ENCODE measurements around the gene CLDN18. TPM values are rescaled to one million over a fixed set of nuclear protein-coding genes. Genes with fewer than 3 reads are reported as not detected.

Gene CLDN18
- total and polyA plus RNA-seq, 10 of the 15 experiments (the other 5 are each of a cell fraction or from before 2014, with no cell fraction given): 0.05 to 0.28 (median 0.18) TPM; not detected in 1

- no peak overlapping the region for H3K27ac ChIP-seq (ENCODE audit: control insufficient read depth, insufficient read depth)
- no peak for FAIRE-seq
- DNase-seq (ENCODE audit: low read depth, low spot score): no peak
- no peak overlapping the region for H2AFZ ChIP-seq (ENCODE audit: control insufficient read depth, low read depth, low read length)
- H3K9ac ChIP-seq (ENCODE audit: control insufficient read depth, insufficient read depth, low read length): no peak overlapping the region
- peaks cover 0 to 2% of the 10 kb centered on the region in 2 experiments; a peak in 3 of 4 replicates for H3K27me3 ChIP-seq (replicated peaks in 1 of 2; ENCODE audit: control insufficient read depth in 2 of 2, insufficient read depth in 2 of 2, low read length in 1 of 2)
- 79% methylated on average over 3 of the region's 3 CpGs for WGBS (ENCODE audit: insufficient coverage, insufficient replicate concordance, low lambda C conversion rate, missing lambda C conversion rate)
- intact Hi-C loops (cut with micrococcal nuclease; ENCODE audit: unreplicated experiment): no loop called here
- no peaks in the 10 kb centered on the region for H3K9me3 ChIP-seq (replicated peaks; ENCODE audit: control insufficient read depth, insufficient read depth, low read length)
- TF ChIP-seq ZBED1 (IDR thresholded peaks at IDR 0.05; ENCODE audit: borderline replicate concordance) (no peak), RUNX3 (IDR thresholded peaks at IDR 0.05; ENCODE audit: low read length) (no peak), ZNF622 (IDR thresholded peaks at IDR 0.05) (no peak), POLR2AphosphoS5 (IDR thresholded peaks at IDR 0.05; ENCODE audit: low read length) (no peak), CUX1 (IDR thresholded peaks at IDR 0.05; ENCODE audit: insufficient replicate concordance, low read depth, low read length) (no peak), SIX5 (IDR thresholded peaks at IDR 0.05; ENCODE audit: low read depth, low read length, severe bottlenecking) (no peak), ZNF207 (IDR thresholded peaks at IDR 0.05; ENCODE audit: borderline replicate concordance) (no peak), PKNOX1 (IDR thresholded peaks at IDR 0.05) (no peak), WRNIP1 (IDR thresholded peaks at IDR 0.05; ENCODE audit: borderline replicate concordance, low read depth, low read length) (no peak), POU2F2 (IDR thresholded peaks at IDR 0.05; ENCODE audit: borderline replicate concordance, low read depth, low read length) (no peak), USF2 (IDR thresholded peaks at IDR 0.05; ENCODE audit: borderline replicate concordance, low read depth, low read length) (no peak), YBX1 (IDR thresholded peaks at IDR 0.05) (no peak), HDAC6 (IDR thresholded peaks at IDR 0.05; ENCODE audit: unreplicated experiment) (no peak), ZZZ3 (IDR thresholded peaks at IDR 0.05; ENCODE audit: control insufficient read depth, insufficient read length, low read depth) (no peak), STAT3 (IDR thresholded peaks at IDR 0.05; ENCODE audit: low read depth, low read length) (no peak), ZBTB33 (IDR thresholded peaks at IDR 0.05) (no peak)
- ChIA-PET CTCF (interaction anchor here (1.0 to 3.4 kb wide), 7 partner anchors 9 to 528 kb away, joined by 3 to 28 read pairs (median 6); no protein-coding TSS in a partner anchor), SMC1A (ENCODE audit: uncharacterized antibody, unreplicated experiment) (interaction anchor here (0.8 to 5.4 kb wide), 6 partner anchors 8 to 104 kb away, joined by 3 to 45 read pairs (median 3); no protein-coding TSS in a partner anchor), RAD21 (ENCODE audit: unreplicated experiment) (interaction anchor here (0.8 to 1.3 kb wide), 2 partner anchors 20 to 854 kb away, joined by 3 read pairs; no protein-coding TSS in a partner anchor), POLR2A (no interaction called here)
- H3K4me2 ChIP-seq (ENCODE audit: control insufficient read depth, insufficient read depth): no peak overlapping the region
- no peaks in the 10 kb centered on the region for H3K79me2 ChIP-seq (ENCODE audit: control insufficient read depth, insufficient read depth, low read length)
- no peaks in the 10 kb centered on the region for H4K20me1 ChIP-seq (ENCODE audit: control insufficient read depth, insufficient read depth)
- H3K4me3 ChIP-seq: no peak overlapping the region
- no peaks in the 10 kb centered on the region for H3K36me3 ChIP-seq (ENCODE audit: control insufficient read depth in 2 of 2, insufficient read depth in 2 of 2, low read length in 1 of 2)
- H3K4me1 ChIP-seq (ENCODE audit: control insufficient read depth, insufficient read depth, low read length): peaks cover 13% of the 10 kb centered on the region
- no peak for ATAC-seq
- no TSS peak for BruUV-seq (replicated peaks)
- in situ Hi-C loops (cut with MboI): loop anchor here (5.0 to 10.0 kb wide), 2 partner anchors 50 to 848 kb away; partner anchors contain the start of gene DZIP1L
These were observed 57.0 kb downstream of the CLDN18 start for GRCh38 chr3:138066972-138067371.

Measured in GM12878 (cell line).